H1 (cell line): Measurements from ENCODE around the gene PKDREJ. TPM values are rescaled to one million over a fixed set of nuclear protein-coding genes. Genes with fewer than 3 reads are reported as not detected.

Experiments
- CTCF ChIA-PET: fragments of 300-600 bp; sonication (Branson Sonifier 250); formaldehyde crosslinking; loops from one replicate; lab custom pipeline; 2021; ENCODE audit not compliant: partially characterized antibody; lab: Charles Lee
- POLR2A ChIA-PET: fragments of 300-600 bp; sonication (Branson Sonifier 250); formaldehyde crosslinking; loops from one replicate; lab custom pipeline; 2021; ENCODE audit warnings: inconsistent platforms; ENCODE audit not compliant: partially characterized antibody; lab: Charles Lee
- DNase-seq, 2 experiments: peaks; one replicate each; pipeline versions ENCODE4 v3.0.0 to v3.0.0-alpha.2; 2010 to 2022; ENCODE audit warnings: low spot score in 2 of 2, low read depth in 1 of 2, mixed read lengths in 1 of 2
- FAIRE-seq: peaks from 2 replicates; lab custom pipeline; 2011; peaks lifted over from hg19 to GRCh38; lab: Jason Lieb, UNC
- H2AFZ ChIP-seq: 2 replicates; pipeline ENCODE4 v1.8.1; 2012; ENCODE audit warnings: low read length, inconsistent platforms
- H2AK5ac ChIP-seq: 2 replicates; pipeline ENCODE4 v1.6.1; 2013; ENCODE audit warnings: low read depth, low read length
- H2BK120ac ChIP-seq: replicated peaks from 2 replicates; pipeline ENCODE3; 2013; ENCODE audit warnings: low read depth, low read length, inconsistent platforms
- H2BK12ac ChIP-seq: 2 replicates; pipeline ENCODE4 v1.6.1; 2013; ENCODE audit warnings: low read depth, low read length
- H2BK15ac ChIP-seq: 2 replicates; pipeline ENCODE4 v1.6.1; 2013; ENCODE audit warnings: low read length
- H2BK20ac ChIP-seq: 2 replicates; pipeline ENCODE4 v1.6.1; 2013; ENCODE audit warnings: low read length
- H2BK5ac ChIP-seq: 2 replicates; pipeline ENCODE4 v1.6.1; 2013; ENCODE audit warnings: low read depth, low read length
- H3K14ac ChIP-seq: 2 replicates; pipeline ENCODE4 v1.6.1; 2013; ENCODE audit warnings: inconsistent platforms; ENCODE audit not compliant: insufficient read length
- H3K18ac ChIP-seq: 2 replicates; pipeline ENCODE4 v1.6.1; 2013; ENCODE audit warnings: low read length; ENCODE audit errors: extremely low read depth
- H3K23ac ChIP-seq: 2 replicates; pipeline ENCODE4 v1.6.1; 2013; ENCODE audit warnings: inconsistent platforms; ENCODE audit not compliant: insufficient read length
- H3K23me2 ChIP-seq: 2 replicates; pipeline ENCODE4 v1.6.1; 2013; ENCODE audit warnings: low read depth, low read length
- H3K27ac ChIP-seq: 2 replicates; pipeline ENCODE4 v1.6.1; 2011; ENCODE audit warnings: low read depth, low read length, inconsistent platforms
- H3K27me3 ChIP-seq, 4 experiments: replicated peaks in 1 of 4; 1 replicate in 1 of 4; 2 replicates in 3 of 4; pipeline versions ENCODE4 v1.6.1 to v1.8.1; 2011 to 2013; ENCODE audit warnings: low read length in 3 of 4, mild to moderate bottlenecking in 3 of 4, inconsistent platforms in 2 of 4, mixed read lengths in 2 of 4, moderate library complexity in 1 of 4; ENCODE audit not compliant: control insufficient read depth in 3 of 4, insufficient read depth in 3 of 4; ENCODE audit errors: extremely low read depth in 1 of 4
- H3K36me3 ChIP-seq, 4 experiments: 2 replicates each; pipeline versions ENCODE4 v1.6.1 to v1.8.1; 2011 to 2013; ENCODE audit warnings: mild to moderate bottlenecking in 4 of 4, low read length in 3 of 4, moderate library complexity in 2 of 4, control low read depth in 1 of 4, inconsistent platforms in 1 of 4; ENCODE audit not compliant: insufficient read depth in 4 of 4, control insufficient read depth in 2 of 4
- H3K4ac ChIP-seq: replicated peaks from 2 replicates; pipeline ENCODE3; 2013; ENCODE audit warnings: low read length, low read depth, mixed read lengths, inconsistent platforms; ENCODE audit not compliant: insufficient read length
- H3K4me1 ChIP-seq, 4 experiments: replicated peaks in 1 of 4; 1 replicate in 1 of 4; 2 replicates in 3 of 4; pipeline versions ENCODE4 v1.6.1 to v1.8.1; 2011 to 2013; ENCODE audit warnings: low read length in 3 of 4, inconsistent platforms in 2 of 4, mixed read lengths in 1 of 4; ENCODE audit not compliant: insufficient read depth in 4 of 4, control insufficient read depth in 3 of 4
- H3K4me2 ChIP-seq, 2 experiments: 2 replicates each; pipeline versions ENCODE4 v1.6.1 to v1.8.1; 2011 to 2013; ENCODE audit warnings: low read depth in 2 of 2, low read length in 2 of 2, control low read depth in 1 of 2, inconsistent platforms in 1 of 2, mild to moderate bottlenecking in 1 of 2; ENCODE audit not compliant: insufficient read depth in 1 of 2
- H3K4me3 ChIP-seq, 4 experiments: fragments of 200-600, 300-600 bp in 1 of 4; sonication (generic), shearing (Covaris generic), sonication (Bioruptor Twin) in 1 of 4; 2 replicates each; pipeline versions ENCODE4 v1.5.1 to v1.8.1; 2011 to 2016; ENCODE audit warnings: low read length in 4 of 4, low read depth in 3 of 4, control low read depth in 2 of 4, inconsistent platforms in 2 of 4, mild to moderate bottlenecking in 2 of 4, mixed read lengths in 1 of 4, moderate library complexity in 1 of 4; ENCODE audit not compliant: insufficient read depth in 2 of 4; ENCODE audit errors: extremely low read depth in 1 of 4
- H3K56ac ChIP-seq: replicated peaks from 2 replicates; pipeline ENCODE3; 2013; ENCODE audit warnings: low read depth, mild to moderate bottlenecking, mixed read lengths, low read length, inconsistent platforms; ENCODE audit not compliant: insufficient read length
- H3K79me1 ChIP-seq: 2 replicates; pipeline ENCODE4 v1.6.1; 2013; ENCODE audit warnings: low read depth, low read length, control low read depth
- H3K79me2 ChIP-seq, 2 experiments: 2 replicates each; pipeline versions ENCODE4 v1.6.1 to v1.8.1; 2012 to 2013; ENCODE audit warnings: low read length in 2 of 2, mild to moderate bottlenecking in 2 of 2, inconsistent platforms in 1 of 2; ENCODE audit not compliant: insufficient read depth in 2 of 2, control insufficient read depth in 1 of 2
- H3K9ac ChIP-seq, 4 experiments: replicated peaks in 1 of 4; 1 replicate in 1 of 4; 2 replicates in 3 of 4; pipeline versions ENCODE4 v1.6.1 to v1.8.1; 2011 to 2013; ENCODE audit warnings: low read depth in 3 of 4, low read length in 3 of 4, control low read depth in 2 of 4, mild to moderate bottlenecking in 2 of 4, moderate library complexity in 2 of 4, inconsistent platforms in 1 of 4; ENCODE audit errors: extremely low read depth in 1 of 4
- H3K9me3 ChIP-seq, 2 experiments: 2 replicates each; pipeline versions ENCODE4 v1.6.1 to v1.8.1; 2012 to 2013; ENCODE audit warnings: mild to moderate bottlenecking in 2 of 2, moderate library complexity in 2 of 2, control low read depth in 1 of 2, inconsistent platforms in 1 of 2, low read depth in 1 of 2, low read length in 1 of 2, mixed read lengths in 1 of 2; ENCODE audit not compliant: insufficient read depth in 2 of 2
- H4K20me1 ChIP-seq, 2 experiments: replicated peaks in 1 of 2; 2 replicates each; pipeline versions ENCODE3 to v1.8.1; 2011 to 2013; ENCODE audit warnings: inconsistent platforms in 2 of 2, low read length in 2 of 2, mild to moderate bottlenecking in 1 of 2; ENCODE audit not compliant: insufficient read depth in 2 of 2, control insufficient read depth in 1 of 2
- H4K5ac ChIP-seq: 2 replicates; pipeline ENCODE4 v1.6.1; 2013; ENCODE audit warnings: low read length, low read depth, mixed read lengths, inconsistent platforms; ENCODE audit not compliant: insufficient read length
- H4K8ac ChIP-seq: 2 replicates; pipeline ENCODE4 v1.8.0; 2013; ENCODE audit warnings: mild to moderate bottlenecking, moderate library complexity, low read length, inconsistent platforms; ENCODE audit not compliant: insufficient read depth; ENCODE audit errors: extremely low read depth
- H4K91ac ChIP-seq: replicated peaks from 2 replicates; pipeline ENCODE3; 2013; ENCODE audit warnings: low read length, mixed read lengths, inconsistent platforms; ENCODE audit not compliant: insufficient read length
- TAF1 ChIP-seq: IDR thresholded peaks from 2 replicates; pipeline ENCODE4 v1.6.1; 2011; ENCODE audit warnings: mild to moderate bottlenecking, low read depth, low read length
- WGBS, 2 experiments: shearing (Covaris generic) in 1 of 2; methylation state at CpG; one replicate each; pipeline versions ENCODE4 v1.1.6 to v1.1.7; 2013 to 2015; ENCODE audit warnings: low lambda C conversion rate in 2 of 2, mixed read lengths in 2 of 2, inconsistent platforms in 1 of 2, low coverage in 1 of 2, missing lambda C conversion rate in 1 of 2; ENCODE audit not compliant: insufficient replicate concordance in 2 of 2, insufficient coverage in 1 of 2, insufficient read length in 1 of 2; ENCODE audit errors: extremely low coverage in 1 of 2, missing lambda C conversion rate in 1 of 2; 5-methylcytosine and 5-hydroxymethylcytosine counted together
- polyA plus RNA-seq, 7 experiments: library from polyadenylated mRNA; depleted of rRNA in 3 of 7; stranded (reverse) in 5 of 7; unstranded in 2 of 7; fragments of >200 nt in 5 of 7; fragments of 200-250 nt in 2 of 7; gene quantifications; 1 replicate in 5 of 7; 2 replicates in 1 of 7; 4 replicates in 1 of 7; pipeline versions ENCODE4 v1.2.1 to v1.2.3, GENCODE V29; 2011 to 2013; ENCODE audit warnings: missing spikeins in 2 of 7, mixed read lengths in 2 of 7
- total RNA-seq: library from RNA; stranded (reverse); fragmentation: NEBNext Ultra II Directional; extraction: Animal tissue kit (Norgen Biotek cat#: 25700); gene quantifications from 2 replicates; pipeline ENCODE4 v1.2.1, GENCODE V29; 2021

The PKDREJ gene
- total and polyA plus RNA-seq, 2 of the 8 experiments (the other 6 are each of a cell fraction or from before 2014, with no cell fraction given) = 0.02 to 0.04 TPM

- Histone ChIP-seq H4K91ac (no peak overlapping the region), H3K56ac (no peak overlapping the region), H3K4me1 (peaks cover 0 to 7% (median 3%) of the 10 kb centered on the region in 4 experiments; a peak in 3 of 7 replicates), H3K23me2 (peaks cover 9% of the 10 kb centered on the region; the same call in 1 of the 2 replicates), H3K79me1 (no peaks in the 10 kb centered on the region; the same call in 1 of the 2 replicates), H2BK120ac (no peak overlapping the region), H2BK20ac (no peak overlapping the region), H4K5ac (no peak overlapping the region), H3K27me3 (no peaks in the 10 kb centered on the region), H2BK15ac (no peak overlapping the region), H3K4ac (no peak overlapping the region), H3K36me3 (no peaks in the 10 kb centered on the region), H2AK5ac (no peak overlapping the region), H4K20me1 (no peaks in the 10 kb centered on the region), H2BK5ac (no peak overlapping the region), H3K9ac (no peak overlapping the region), H3K23ac (no peak overlapping the region), H3K18ac (no peak overlapping the region), H3K4me2 (no peak overlapping the region), H3K4me3 (no peak overlapping the region), H4K8ac (no peak overlapping the region), H3K27ac (no peak overlapping the region), H3K9me3 (no peaks in the 10 kb centered on the region), H2BK12ac (no peak overlapping the region), H2AFZ (no peak overlapping the region), H3K79me2 (no peaks in the 10 kb centered on the region), H3K14ac (no peak overlapping the region)
- no peak for FAIRE-seq
- CTCF ChIA-PET = no interaction called here
- WGBS, 2 experiments = 80% methylated on average over 3 of the region's 3 CpGs; no CpG with 5 or more reads in 1 of the 2 experiments
- DNase-seq = no peak
- POLR2A ChIA-PET = no interaction called here
- no peak for TF ChIP-seq TAF1
Observed at GRCh38 chr22:46292173-46292572, 29.0 kb upstream of the PKDREJ start.
